HepG2 (cell line): ENCODE data around the gene ADGRF1. TPM values are rescaled to one million over a fixed set of nuclear protein-coding genes. Genes with fewer than 3 reads are reported as not detected.

Experiments used
- ARNT2 ChIP-seq: sonication (generic); formaldehyde crosslinking; IDR thresholded peaks from 2 replicates; pipeline ENCODE4 v1.8.0; 2022; ENCODE audit warnings: mild to moderate bottlenecking, low read depth, missing genetic modification reagents, moderate library complexity
- BRD4 ChIP-seq: sonication (generic); formaldehyde crosslinking; IDR thresholded peaks from 2 replicates; pipeline ENCODE4 v1.4.0; 2020; ENCODE audit warnings: missing genetic modification reagents
- IRF2 ChIP-seq: IDR thresholded peaks from 2 replicates; pipeline ENCODE4 v1.6.1; 2018; ENCODE audit warnings: missing genetic modification reagents, missing compliant biosample characterization
- KLF9 ChIP-seq: IDR thresholded peaks from 2 replicates; pipeline ENCODE4 v1.6.1; 2016; ENCODE audit warnings: low read depth
- KMT2A ChIP-seq: sonication (generic); formaldehyde crosslinking; IDR thresholded peaks from 2 replicates; pipeline ENCODE4 v1.4.0; 2020; ENCODE audit warnings: missing genetic modification reagents
- MED1 ChIP-seq: sonication (generic); formaldehyde crosslinking; IDR thresholded peaks from 2 replicates; pipeline ENCODE4 v1.4.0; 2020; ENCODE audit warnings: missing genetic modification reagents
- NCOA2 ChIP-seq: sonication (generic); formaldehyde crosslinking; IDR thresholded peaks from 2 replicates; pipeline ENCODE4 v1.8.0; 2022; ENCODE audit warnings: inconsistent platforms
- SMARCC2 ChIP-seq: fragments of 450-650 bp; IDR thresholded peaks from 2 replicates; pipeline ENCODE4 v1.6.1; 2017; ENCODE audit warnings: antibody characterized with exemption, mild to moderate bottlenecking
- SNAI1 ChIP-seq: sonication (generic); formaldehyde crosslinking; IDR thresholded peaks from 2 replicates; pipeline ENCODE4 v1.5.0; 2020; ENCODE audit warnings: mild to moderate bottlenecking, missing genetic modification reagents, borderline replicate concordance
- ZMAT3 ChIP-seq: sonication (generic); formaldehyde crosslinking; conservative IDR thresholded peaks from 2 replicates; pipeline ENCODE4 v1.7.0; 2021; ENCODE audit warnings: missing genetic modification reagents
- ZNF207 ChIP-seq: fragments of 450-650 bp; IDR thresholded peaks from 2 replicates; pipeline ENCODE4 v1.6.1; 2016; ENCODE audit warnings: antibody characterized with exemption, borderline replicate concordance
- ZNF326 ChIP-seq: sonication (generic); formaldehyde crosslinking; IDR thresholded peaks from 2 replicates; pipeline ENCODE4 v1.4.0; 2020; ENCODE audit warnings: missing genetic modification reagents, borderline replicate concordance
- ZNF501 ChIP-seq: sonication (generic); formaldehyde crosslinking; IDR thresholded peaks from 2 replicates; pipeline ENCODE4 v1.5.1; 2020; ENCODE audit warnings: mild to moderate bottlenecking, moderate library complexity, missing genetic modification reagents
- ZNF724P ChIP-seq: sonication (generic); formaldehyde crosslinking; IDR thresholded peaks from 2 replicates; pipeline ENCODE4 v1.8.0; 2022; ENCODE audit warnings: missing genetic modification reagents, borderline replicate concordance
- polyA plus RNA-seq, 8 experiments: library from polyadenylated mRNA; depleted of rRNA in 3 of 8; stranded (reverse) in 7 of 8; unstranded in 1 of 8; fragments of >200 nt; fragmentation: Illumina TruSeq in 4 of 8; extraction: Trizol in 4 of 8; gene quantifications; 2 replicates each; pipeline versions ENCODE4 v1.2.1 to v1.2.3, GENCODE V29; 2011 to 2016; ENCODE audit warnings: low read depth in 4 of 8, missing spikeins in 1 of 8, mixed read lengths in 1 of 8; ENCODE audit not compliant: insufficient read depth in 1 of 8
- total RNA-seq, 5 experiments: library from RNA; depleted of rRNA; stranded (reverse); fragments of >200 nt; fragmentation: Illumina TruSeq; extraction: Trizol; gene quantifications; 2 replicates each; pipeline ENCODE4 v1.2.3, GENCODE V29; 2016; ENCODE audit warnings: low read depth in 1 of 5
- TF ChIP-seq, protein P1 (sequence below): sonication (generic); formaldehyde crosslinking; IDR thresholded peaks from 2 replicates; pipeline ENCODE4 v1.4.0; 2020; ENCODE audit warnings: low read depth, missing genetic modification reagents
- TF ChIP-seq, protein P2 (sequence below): sonication (generic); formaldehyde crosslinking; IDR thresholded peaks from 2 replicates; pipeline ENCODE4 v1.8.1; 2023; ENCODE audit warnings: mild to moderate bottlenecking, missing genetic modification reagents
- TF ChIP-seq, protein P3 (sequence below): sonication (generic); formaldehyde crosslinking; IDR thresholded peaks from 2 replicates; pipeline ENCODE4 v1.4.0; 2020; ENCODE audit warnings: missing genetic modification reagents
- TF ChIP-seq, protein P4 (sequence below): sonication (generic); formaldehyde crosslinking; IDR thresholded peaks from 2 replicates; pipeline ENCODE4 v1.4.0; 2020; ENCODE audit warnings: missing genetic modification reagents

The ADGRF1 gene
- total and polyA plus RNA-seq, 2 of the 13 experiments (the other 11 are each of a cell fraction or from before 2014, with no cell fraction given): not detected

DNA sequence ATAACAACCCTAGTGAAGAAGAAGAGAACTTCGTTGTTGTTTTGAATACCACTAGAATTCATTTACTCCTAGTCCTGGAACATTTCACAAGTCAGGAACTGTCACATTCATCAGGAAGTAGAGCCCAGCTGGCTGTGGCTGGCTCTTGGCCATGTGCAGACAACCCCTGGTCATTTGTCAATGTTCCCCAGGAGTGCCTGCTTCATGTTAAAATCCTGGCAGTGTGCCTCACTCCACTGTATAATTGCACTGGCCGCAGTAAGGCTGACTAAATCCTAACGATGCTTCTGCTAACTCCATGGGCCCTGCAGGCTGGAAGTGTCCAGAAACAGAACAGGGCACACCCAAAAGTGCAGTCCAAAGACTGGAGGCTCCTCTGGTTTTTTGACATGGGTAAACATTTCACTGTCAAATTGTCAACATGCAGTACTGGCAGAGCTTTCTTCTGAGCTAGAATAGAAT lies 41.5 kb upstream of the ADGRF1 start (continued):
- TF ChIP-seq, protein P1, sequence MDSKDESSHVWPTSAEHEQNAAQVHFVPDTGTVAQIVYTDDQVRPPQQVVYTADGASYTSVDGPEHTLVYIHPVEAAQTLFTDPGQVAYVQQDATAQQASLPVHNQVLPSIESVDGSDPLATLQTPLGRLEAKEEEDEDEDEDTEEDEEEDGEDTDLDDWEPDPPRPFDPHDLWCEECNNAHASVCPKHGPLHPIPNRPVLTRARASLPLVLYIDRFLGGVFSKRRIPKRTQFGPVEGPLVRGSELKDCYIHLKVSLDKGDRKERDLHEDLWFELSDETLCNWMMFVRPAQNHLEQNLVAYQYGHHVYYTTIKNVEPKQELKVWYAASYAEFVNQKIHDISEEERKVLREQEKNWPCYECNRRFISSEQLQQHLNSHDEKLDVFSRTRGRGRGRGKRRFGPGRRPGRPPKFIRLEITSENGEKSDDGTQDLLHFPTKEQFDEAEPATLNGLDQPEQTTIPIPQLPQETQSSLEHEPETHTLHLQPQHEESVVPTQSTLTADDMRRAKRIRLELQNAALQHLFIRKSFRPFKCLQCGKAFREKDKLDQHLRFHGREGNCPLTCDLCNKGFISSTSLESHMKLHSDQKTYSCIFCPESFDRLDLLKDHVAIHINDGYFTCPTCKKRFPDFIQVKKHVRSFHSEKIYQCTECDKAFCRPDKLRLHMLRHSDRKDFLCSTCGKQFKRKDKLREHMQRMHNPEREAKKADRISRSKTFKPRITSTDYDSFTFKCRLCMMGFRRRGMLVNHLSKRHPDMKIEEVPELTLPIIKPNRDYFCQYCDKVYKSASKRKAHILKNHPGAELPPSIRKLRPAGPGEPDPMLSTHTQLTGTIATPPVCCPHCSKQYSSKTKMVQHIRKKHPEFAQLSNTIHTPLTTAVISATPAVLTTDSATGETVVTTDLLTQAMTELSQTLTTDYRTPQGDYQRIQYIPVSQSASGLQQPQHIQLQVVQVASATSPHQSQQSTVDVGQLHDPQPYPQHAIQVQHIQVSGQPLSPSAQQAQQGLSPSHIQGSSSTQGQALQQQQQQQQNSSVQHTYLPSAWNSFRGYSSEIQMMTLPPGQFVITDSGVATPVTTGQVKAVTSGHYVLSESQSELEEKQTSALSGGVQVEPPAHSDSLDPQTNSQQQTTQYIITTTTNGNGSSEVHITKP (CRISPR knock-in tag): peak; percentile 58; the same call in 1 of the 2 replicates
- no peak for TF ChIP-seq ZNF207
- no peak for TF ChIP-seq KLF9 (CRISPR knock-in tag)
- peak; percentile 35; the same call in 1 of the 2 replicates for TF ChIP-seq NCOA2 (CRISPR knock-in tag)
- TF ChIP-seq KMT2A: no peak
- TF ChIP-seq ZNF501 (CRISPR knock-in tag): 0 out of 2 replicates have a peak, but pooled peaks have one; percentile 29
- TF ChIP-seq, protein P2, sequence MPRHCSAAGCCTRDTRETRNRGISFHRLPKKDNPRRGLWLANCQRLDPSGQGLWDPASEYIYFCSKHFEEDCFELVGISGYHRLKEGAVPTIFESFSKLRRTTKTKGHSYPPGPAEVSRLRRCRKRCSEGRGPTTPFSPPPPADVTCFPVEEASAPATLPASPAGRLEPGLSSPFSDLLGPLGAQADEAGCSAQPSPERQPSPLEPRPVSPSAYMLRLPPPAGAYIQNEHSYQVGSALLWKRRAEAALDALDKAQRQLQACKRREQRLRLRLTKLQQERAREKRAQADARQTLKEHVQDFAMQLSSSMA: no peak
- TF ChIP-seq IRF2: peak; percentile 30; the same call in 1 of the 2 replicates
- no peak for TF ChIP-seq ZNF724P
- TF ChIP-seq, protein P3, sequence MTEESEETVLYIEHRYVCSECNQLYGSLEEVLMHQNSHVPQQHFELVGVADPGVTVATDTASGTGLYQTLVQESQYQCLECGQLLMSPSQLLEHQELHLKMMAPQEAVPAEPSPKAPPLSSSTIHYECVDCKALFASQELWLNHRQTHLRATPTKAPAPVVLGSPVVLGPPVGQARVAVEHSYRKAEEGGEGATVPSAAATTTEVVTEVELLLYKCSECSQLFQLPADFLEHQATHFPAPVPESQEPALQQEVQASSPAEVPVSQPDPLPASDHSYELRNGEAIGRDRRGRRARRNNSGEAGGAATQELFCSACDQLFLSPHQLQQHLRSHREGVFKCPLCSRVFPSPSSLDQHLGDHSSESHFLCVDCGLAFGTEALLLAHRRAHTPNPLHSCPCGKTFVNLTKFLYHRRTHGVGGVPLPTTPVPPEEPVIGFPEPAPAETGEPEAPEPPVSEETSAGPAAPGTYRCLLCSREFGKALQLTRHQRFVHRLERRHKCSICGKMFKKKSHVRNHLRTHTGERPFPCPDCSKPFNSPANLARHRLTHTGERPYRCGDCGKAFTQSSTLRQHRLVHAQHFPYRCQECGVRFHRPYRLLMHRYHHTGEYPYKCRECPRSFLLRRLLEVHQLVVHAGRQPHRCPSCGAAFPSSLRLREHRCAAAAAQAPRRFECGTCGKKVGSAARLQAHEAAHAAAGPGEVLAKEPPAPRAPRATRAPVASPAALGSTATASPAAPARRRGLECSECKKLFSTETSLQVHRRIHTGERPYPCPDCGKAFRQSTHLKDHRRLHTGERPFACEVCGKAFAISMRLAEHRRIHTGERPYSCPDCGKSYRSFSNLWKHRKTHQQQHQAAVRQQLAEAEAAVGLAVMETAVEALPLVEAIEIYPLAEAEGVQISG (CRISPR knock-in tag): no peak
- peak; percentile 59 for TF ChIP-seq MED1 (CRISPR knock-in tag)
- TF ChIP-seq ZNF326 (CRISPR knock-in tag): no peak
- TF ChIP-seq ZMAT3 (CRISPR knock-in tag): no peak
- no peak for TF ChIP-seq SMARCC2
- TF ChIP-seq BRD4 (CRISPR knock-in tag): 0 out of 2 replicates have a peak, but pooled peaks have one; percentile 4
- TF ChIP-seq ARNT2 (CRISPR knock-in tag): 0 out of 2 replicates have a peak, but pooled peaks have one; percentile 31
- TF ChIP-seq, protein P4, sequence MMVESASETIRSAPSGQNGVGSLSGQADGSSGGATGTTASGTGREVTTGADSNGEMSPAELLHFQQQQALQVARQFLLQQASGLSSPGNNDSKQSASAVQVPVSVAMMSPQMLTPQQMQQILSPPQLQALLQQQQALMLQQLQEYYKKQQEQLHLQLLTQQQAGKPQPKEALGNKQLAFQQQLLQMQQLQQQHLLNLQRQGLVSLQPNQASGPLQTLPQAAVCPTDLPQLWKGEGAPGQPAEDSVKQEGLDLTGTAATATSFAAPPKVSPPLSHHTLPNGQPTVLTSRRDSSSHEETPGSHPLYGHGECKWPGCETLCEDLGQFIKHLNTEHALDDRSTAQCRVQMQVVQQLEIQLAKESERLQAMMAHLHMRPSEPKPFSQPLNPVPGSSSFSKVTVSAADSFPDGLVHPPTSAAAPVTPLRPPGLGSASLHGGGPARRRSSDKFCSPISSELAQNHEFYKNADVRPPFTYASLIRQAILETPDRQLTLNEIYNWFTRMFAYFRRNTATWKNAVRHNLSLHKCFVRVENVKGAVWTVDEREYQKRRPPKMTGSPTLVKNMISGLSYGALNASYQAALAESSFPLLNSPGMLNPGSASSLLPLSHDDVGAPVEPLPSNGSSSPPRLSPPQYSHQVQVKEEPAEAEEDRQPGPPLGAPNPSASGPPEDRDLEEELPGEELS (CRISPR knock-in tag): peak; percentile 61
- peak; percentile 67; the same call in 1 of the 2 replicates for TF ChIP-seq SNAI1 (CRISPR knock-in tag)
